Measurements from ENCODE around the gene LARP4. TPM values are rescaled to one million over a fixed set of nuclear protein-coding genes. Genes with fewer than 3 reads are reported as not detected.

LARP4 gene
- polyA plus RNA-seq, 1 donor from 2014 or later: 17.8 TPM

- no peak overlapping the region for H3K27ac ChIP-seq (ENCODE audit: low read length)
- no peaks in the 10 kb centered on the region for H3K9me3 ChIP-seq (ENCODE audit: low read length)
- H3K4me2 ChIP-seq (ENCODE audit: low read length): no peak overlapping the region
- no peaks in the 10 kb centered on the region for H3K36me3 ChIP-seq (ENCODE audit: insufficient read depth, low read length)
- H3K9ac ChIP-seq (ENCODE audit: low read length): no peak overlapping the region
- no peak for TF ChIP-seq RAD21 (conservative IDR thresholded peaks at IDR 0.05)
- TF ChIP-seq TAF1 (IDR thresholded peaks at IDR 0.05; ENCODE audit: low read depth): no peak
- TF ChIP-seq, protein P1, sequence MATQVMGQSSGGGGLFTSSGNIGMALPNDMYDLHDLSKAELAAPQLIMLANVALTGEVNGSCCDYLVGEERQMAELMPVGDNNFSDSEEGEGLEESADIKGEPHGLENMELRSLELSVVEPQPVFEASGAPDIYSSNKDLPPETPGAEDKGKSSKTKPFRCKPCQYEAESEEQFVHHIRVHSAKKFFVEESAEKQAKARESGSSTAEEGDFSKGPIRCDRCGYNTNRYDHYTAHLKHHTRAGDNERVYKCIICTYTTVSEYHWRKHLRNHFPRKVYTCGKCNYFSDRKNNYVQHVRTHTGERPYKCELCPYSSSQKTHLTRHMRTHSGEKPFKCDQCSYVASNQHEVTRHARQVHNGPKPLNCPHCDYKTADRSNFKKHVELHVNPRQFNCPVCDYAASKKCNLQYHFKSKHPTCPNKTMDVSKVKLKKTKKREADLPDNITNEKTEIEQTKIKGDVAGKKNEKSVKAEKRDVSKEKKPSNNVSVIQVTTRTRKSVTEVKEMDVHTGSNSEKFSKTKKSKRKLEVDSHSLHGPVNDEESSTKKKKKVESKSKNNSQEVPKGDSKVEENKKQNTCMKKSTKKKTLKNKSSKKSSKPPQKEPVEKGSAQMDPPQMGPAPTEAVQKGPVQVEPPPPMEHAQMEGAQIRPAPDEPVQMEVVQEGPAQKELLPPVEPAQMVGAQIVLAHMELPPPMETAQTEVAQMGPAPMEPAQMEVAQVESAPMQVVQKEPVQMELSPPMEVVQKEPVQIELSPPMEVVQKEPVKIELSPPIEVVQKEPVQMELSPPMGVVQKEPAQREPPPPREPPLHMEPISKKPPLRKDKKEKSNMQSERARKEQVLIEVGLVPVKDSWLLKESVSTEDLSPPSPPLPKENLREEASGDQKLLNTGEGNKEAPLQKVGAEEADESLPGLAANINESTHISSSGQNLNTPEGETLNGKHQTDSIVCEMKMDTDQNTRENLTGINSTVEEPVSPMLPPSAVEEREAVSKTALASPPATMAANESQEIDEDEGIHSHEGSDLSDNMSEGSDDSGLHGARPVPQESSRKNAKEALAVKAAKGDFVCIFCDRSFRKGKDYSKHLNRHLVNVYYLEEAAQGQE (IDR thresholded peaks at IDR 0.05; ENCODE audit: borderline replicate concordance): no peak
- no peak for TF ChIP-seq CTCF (IDR thresholded peaks at IDR 0.05; ENCODE audit: poor library complexity, severe bottlenecking)
- no peak for TF ChIP-seq MXI1 (conservative IDR thresholded peaks at IDR 0.05; ENCODE audit: poor library complexity, severe bottlenecking)
- no peak for TF ChIP-seq SMC3 (conservative IDR thresholded peaks at IDR 0.05; ENCODE audit: poor library complexity)
- no peak for TF ChIP-seq POLR2AphosphoS5 (IDR thresholded peaks at IDR 0.05)
- TF ChIP-seq EZH2 (IDR thresholded peaks at IDR 0.05; ENCODE audit: borderline replicate concordance, insufficient read depth, low read length, poor library complexity, severe bottlenecking): no peak
- no peak for TF ChIP-seq EP300 (conservative IDR thresholded peaks at IDR 0.05; ENCODE audit: poor library complexity, severe bottlenecking)
- no peaks in the 10 kb centered on the region for H3K9me2 ChIP-seq (ENCODE audit: insufficient read depth, low read length)
- no peaks in the 10 kb centered on the region for H3F3A ChIP-seq (ENCODE audit: insufficient read depth, low read length, poor library complexity, severe bottlenecking)
- H3K4me3 ChIP-seq (ENCODE audit: low read length): no peak overlapping the region
- no peaks in the 10 kb centered on the region for H3K79me2 ChIP-seq (replicated peaks; ENCODE audit: insufficient read depth, low read length)
- no peak overlapping the region for H2AFZ ChIP-seq (ENCODE audit: low read depth, low read length)
- H4K20me1 ChIP-seq (ENCODE audit: insufficient read depth): no peaks in the 10 kb centered on the region
- no peaks in the 10 kb centered on the region for H3K27me3 ChIP-seq (ENCODE audit: insufficient read depth, low read depth, low read length)
These were observed 24.9 kb upstream of the LARP4 start for GRCh38 chr12:50375802-50376201.

GRCh38 chr12:50380761-50381325, 19.8 kb upstream of the LARP4 start:
- H3K36me3 ChIP-seq (ENCODE audit: insufficient read depth, low read length): no peaks in the 10 kb centered on the region
- H3K4me2 ChIP-seq (ENCODE audit: low read length): no peak overlapping the region
- H3K9me2 ChIP-seq (ENCODE audit: insufficient read depth, low read length): no peaks in the 10 kb centered on the region
- no peaks in the 10 kb centered on the region for H3K27me3 ChIP-seq (ENCODE audit: insufficient read depth, low read depth, low read length)
- peaks cover 4% of the 10 kb centered on the region for H3K9me3 ChIP-seq (ENCODE audit: low read length)
- no peaks in the 10 kb centered on the region for H3K79me2 ChIP-seq (replicated peaks; ENCODE audit: insufficient read depth, low read length)
- no peak overlapping the region for H2AFZ ChIP-seq (ENCODE audit: low read depth, low read length)
- TF ChIP-seq, protein P1 (IDR thresholded peaks at IDR 0.05; ENCODE audit: borderline replicate concordance): no peak
- TF ChIP-seq SMC3 (conservative IDR thresholded peaks at IDR 0.05; ENCODE audit: poor library complexity) (no peak), CTCF (IDR thresholded peaks at IDR 0.05; ENCODE audit: poor library complexity, severe bottlenecking) (no peak), EP300 (conservative IDR thresholded peaks at IDR 0.05; ENCODE audit: poor library complexity, severe bottlenecking) (no peak), EZH2 (IDR thresholded peaks at IDR 0.05; ENCODE audit: borderline replicate concordance, insufficient read depth, low read length, poor library complexity, severe bottlenecking) (no peak), MXI1 (conservative IDR thresholded peaks at IDR 0.05; ENCODE audit: poor library complexity, severe bottlenecking) (no peak), TAF1 (IDR thresholded peaks at IDR 0.05; ENCODE audit: low read depth) (no peak), RAD21 (conservative IDR thresholded peaks at IDR 0.05) (no peak)
- H3F3A ChIP-seq (ENCODE audit: insufficient read depth, low read length, poor library complexity, severe bottlenecking): no peaks in the 10 kb centered on the region
- no peak overlapping the region for H3K4me3 ChIP-seq (ENCODE audit: low read length)
- H3K9ac ChIP-seq (ENCODE audit: low read length): no peak overlapping the region
- no peak overlapping the region for H3K27ac ChIP-seq (ENCODE audit: low read length)
- H4K20me1 ChIP-seq (ENCODE audit: insufficient read depth): no peaks in the 10 kb centered on the region

All from neural cell (in vitro differentiated cells).